ENCODE measurements around the gene OVCA2.

The OVCA2 gene

GRCh38 chr17:2067048-2067561 lies 25.3 kb downstream of the OVCA2 start:
- no peak for DNase-seq

- no peak for DNase-seq
Observed at GRCh38 chr17:2067608-2068024, 25.8 kb downstream of the OVCA2 start.

- no peak for DNase-seq
Observed at GRCh38 chr17:2068031-2068518, 26.3 kb downstream of the OVCA2 start.

- DNase-seq: no peak
Observed at GRCh38 chr17:2068519-2069051, 26.8 kb downstream of the OVCA2 start.

- DNase-seq: no peak
Observed at GRCh38 chr17:2070241-2071023, 28.6 kb downstream of the OVCA2 start.

GRCh38 chr17:2071024-2071385 lies 29.2 kb downstream of the OVCA2 start:
- no peak for DNase-seq

GRCh38 chr17:2071455-2072281 lies 29.8 kb downstream of the OVCA2 start:
- DNase-seq: no peak

- no peak for DNase-seq
Observed at GRCh38 chr17:2074919-2075318, 33.1 kb downstream of the OVCA2 start.

- DNase-seq: no peak
Observed at GRCh38 chr17:2075336-2076086, 33.7 kb downstream of the OVCA2 start.

- peak; percentile 70 for DNase-seq
Observed at GRCh38 chr17:2076087-2076984, 34.5 kb downstream of the OVCA2 start.

GRCh38 chr17:2077040-2077439 lies 35.2 kb downstream of the OVCA2 start:
- no peak for DNase-seq

GRCh38 chr17:2081564-2081963 lies 39.7 kb downstream of the OVCA2 start:
- no peak for DNase-seq

- DNase-seq: no peak
Observed at GRCh38 chr17:2082003-2082781, 40.4 kb downstream of the OVCA2 start.

- DNase-seq: no peak
Observed at GRCh38 chr17:2083613-2084035, 41.8 kb downstream of the OVCA2 start.

GRCh38 chr17:2084036-2084765 lies 42.4 kb downstream of the OVCA2 start:
- no peak for DNase-seq

- DNase-seq: peak; percentile 31
Observed at GRCh38 chr17:2084766-2085647, 43.2 kb downstream of the OVCA2 start.

GRCh38 chr17:2085648-2085949 lies 43.8 kb downstream of the OVCA2 start:
- DNase-seq: no peak

GRCh38 chr17:2086306-2086705 lies 44.5 kb downstream of the OVCA2 start:
- no peak for DNase-seq

GRCh38 chr17:2087597-2088211 lies 45.9 kb downstream of the OVCA2 start:
- no peak for DNase-seq

Measured in NCI-H82 (cell line).